Mucosa of descending colon (tissue), 3 donors: ENCODE results near the gene MICU1. TPM values are rescaled to one million over a fixed set of nuclear protein-coding genes. Genes with fewer than 3 reads are reported as not detected.
A peak's percentile ranks its signal among the peaks of the same experiment; 100 is the strongest.
"Not testable (repeated sequence)": the region's sequence is repeated elsewhere in the genome, so short reads cannot be mapped to it uniquely, and the experiment has no call there.

Experiments
- ATAC-seq: fragments of 200-7000 bp; cut with Tn5 transposase; one replicate; pipeline ENCODE4 v1.9.1; 2020; ENCODE audit warnings: mild to moderate bottlenecking, moderate library complexity
- DNase-seq, 3 donors: peaks; one replicate each; pipeline ENCODE4 v3.0.0-alpha.2; 2020
- H3K36me3 ChIP-seq: fragments of 200-600 bp; one replicate; pipeline ENCODE4 v1.8.0; 2021; ENCODE audit warnings: low read depth, mild to moderate bottlenecking
- H3K4me1 ChIP-seq: fragments of 200-600 bp; one replicate; pipeline ENCODE4 v1.8.0; 2021; ENCODE audit warnings: low read depth, mild to moderate bottlenecking
- H3K4me3 ChIP-seq: fragments of 200-600 bp; one replicate; pipeline ENCODE4 v1.8.0; 2021; ENCODE audit warnings: mild to moderate bottlenecking
- H3K9me3 ChIP-seq: fragments of 200-600 bp; one replicate; pipeline ENCODE4 v1.8.0; 2021; ENCODE audit warnings: mild to moderate bottlenecking
- CTCF ChIP-seq: fragments of 200-600 bp; IDR thresholded peaks from one replicate; pipeline ENCODE4 v1.8.0; 2022; ENCODE audit warnings: antibody characterized with exemption, mild to moderate bottlenecking
- intact Hi-C, 2 donors: fragments of 100-400 bp; cut with DNase I in 1 of 2; cut with micrococcal nuclease in 1 of 2; formaldehyde crosslinking; loops; one replicate each; pipeline versions ENCODE4 v1.11.0 to v1.11.1; 2022; cut with DNase I, micrococcal nuclease
- long read RNA-seq, 2 donors: library from polyadenylated mRNA; unstranded; transcript quantifications; one replicate each; pipeline ENCODE4 v2.0.0, GENCODE V29; 2019 to 2021
- total RNA-seq, 3 donors: library from RNA; stranded (reverse); fragmentation: NEBNext Ultra II Directional in 2 of 3; extraction: Animal tissue kit (Norgen Biotek cat#: 25700) in 2 of 3; gene quantifications; one replicate each; pipeline versions ENCODE4 v1.2.1 to v1.2.4, GENCODE V29; 2021 to 2023
- donor health status: DM: no; HTN: no; CAD: no; lungs with moderate emphysema.
- donor health status: DM: no; HTN: no; CAD: no.
- donor health status: DM: no; HTN: yes; CAD: no.

Gene MICU1
- total RNA-seq: 10 to 100 TPM; 38.6 to 45.3 (median 45.0) TPM
- long read RNA-seq, donor 1, transcript MICU1-201 (12 exons, 2,383 nt): major isoform, 30 of 36 reads
- long read RNA-seq, donor 1, partial matches to known transcripts: 2 of 36 reads
- long read RNA-seq, donor 1, other reads (novel, unspliced or antisense): 4 of 36 reads
- long read RNA-seq, donor 2, transcript MICU1-208 (3 exons, 580 nt): major isoform, 17 of 34 reads
- long read RNA-seq, donor 2, transcript MICU1-201 (12 exons, 2,383 nt): minor isoform, 13 of 34 reads
- long read RNA-seq, donor 2, partial matches to known transcripts: 2 of 34 reads
- long read RNA-seq, donor 2, other reads (novel, unspliced or antisense): 2 of 34 reads

- DNase-seq (peak; percentile 95 to 98 (median 96)), ATAC-seq (peak; percentile 100)
- no peaks in the 10 kb centered on the region for H3K9me3 ChIP-seq
- H3K4me1 ChIP-seq: no peaks in the 10 kb centered on the region
- intact Hi-C loops: no loop called here
- H3K4me3 ChIP-seq: peak within 1 kb of the TSS; percentile 43
- no peak for TF ChIP-seq CTCF
- no peaks in the 10 kb centered on the region for H3K36me3 ChIP-seq
These were observed at the start of gene MICU1 for GRCh38 chr10:72625608-72626443. Gene MICU1, minus strand, starts transcription at chr10:72626079. Its CDS starts 59,286 bp downstream, at chr10:72566793.

GRCh38 chr10:72674174-72674573 lies 48.3 kb upstream of the MICU1 start:
- intact Hi-C loops, DNase-seq, H3K9me3 ChIP-seq, H3K4me1 ChIP-seq, ATAC-seq, H3K4me3 ChIP-seq, H3K36me3 ChIP-seq: not testable (repeated sequence)

GRCh38 chr10:72673280-72673679 lies 47.4 kb upstream of the MICU1 start:
- TF ChIP-seq CTCF: no peak
- DNase-seq: peak in 1 of 3 donors; percentile 39
- peak; percentile 76 for ATAC-seq

GRCh38 chr10:72667207-72667864 lies 41.5 kb upstream of the MICU1 start:
- peak; percentile 75 for ATAC-seq
- H3K36me3 ChIP-seq: no peaks in the 10 kb centered on the region
- no peak overlapping the region for H3K4me3 ChIP-seq
- H3K4me1 ChIP-seq: peaks cover 3% of the 10 kb centered on the region
- intact Hi-C loops: no loop called here
- DNase-seq: no peak
- no peaks in the 10 kb centered on the region for H3K9me3 ChIP-seq
- TF ChIP-seq CTCF: no peak

More at GRCh38 chr10:72673280-72673679, 47.4 kb upstream of the MICU1 start:
- Histone ChIP-seq H3K4me3 (no peak overlapping the region), H3K9me3 (no peaks in the 10 kb centered on the region), H3K4me1 (peaks cover 7% of the 10 kb centered on the region), H3K36me3 (no peaks in the 10 kb centered on the region)
- intact Hi-C loops: no loop called here

GRCh38 chr10:72665925-72666324 lies 40.0 kb upstream of the MICU1 start:
- H3K36me3 ChIP-seq: no peaks in the 10 kb centered on the region
- intact Hi-C loops: no loop called here
- no peaks in the 10 kb centered on the region for H3K9me3 ChIP-seq
- DNase-seq (no peak), ATAC-seq (no peak)
- peaks cover 3% of the 10 kb centered on the region for H3K4me1 ChIP-seq
- TF ChIP-seq CTCF: no peak
- H3K4me3 ChIP-seq: no peak overlapping the region
